Fibroblast of lung (primary cell): Measurements from ENCODE around the gene PALLD.

Experiments
- EZH2 ChIP-seq: IDR thresholded peaks from 2 replicates; pipeline ENCODE4 v1.5.1; 2012; ENCODE audit warnings: low read length, control low read depth, mild to moderate bottlenecking; ENCODE audit errors: missing control alignments
- TF ChIP-seq, protein P1 (sequence below), 2 donors: IDR thresholded peaks in 1 of 2; conservative IDR thresholded peaks in 1 of 2; 1 replicate in 1 of 2; 2 replicates in 1 of 2; pipeline ENCODE4 v1.5.1; 2011 to 2012; ENCODE audit warnings: low read length in 2 of 2, control low read depth in 1 of 2, inconsistent platforms in 1 of 2, low read depth in 1 of 2, mild to moderate bottlenecking in 1 of 2

DNA sequence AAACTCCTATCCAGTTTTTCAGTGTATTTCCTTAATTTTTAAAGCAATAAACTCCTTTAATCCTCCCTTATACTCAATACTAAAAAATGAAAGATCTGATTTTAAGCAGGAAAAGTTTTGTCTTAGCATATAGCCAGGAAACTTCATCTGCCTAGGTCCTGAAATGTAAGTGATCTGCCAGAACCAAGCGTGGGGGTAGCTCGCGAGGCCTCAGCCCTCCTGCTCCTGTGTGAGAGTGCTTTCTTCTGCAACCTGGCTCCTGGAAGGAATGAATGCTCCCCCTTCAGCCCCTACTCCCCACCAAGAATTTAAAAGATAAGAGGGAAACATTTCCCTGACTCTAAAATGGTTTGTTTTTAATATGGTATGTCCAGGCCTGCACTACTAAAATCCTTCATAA, 353.1 kb downstream of the PALLD start:
- TF ChIP-seq, protein P1, sequence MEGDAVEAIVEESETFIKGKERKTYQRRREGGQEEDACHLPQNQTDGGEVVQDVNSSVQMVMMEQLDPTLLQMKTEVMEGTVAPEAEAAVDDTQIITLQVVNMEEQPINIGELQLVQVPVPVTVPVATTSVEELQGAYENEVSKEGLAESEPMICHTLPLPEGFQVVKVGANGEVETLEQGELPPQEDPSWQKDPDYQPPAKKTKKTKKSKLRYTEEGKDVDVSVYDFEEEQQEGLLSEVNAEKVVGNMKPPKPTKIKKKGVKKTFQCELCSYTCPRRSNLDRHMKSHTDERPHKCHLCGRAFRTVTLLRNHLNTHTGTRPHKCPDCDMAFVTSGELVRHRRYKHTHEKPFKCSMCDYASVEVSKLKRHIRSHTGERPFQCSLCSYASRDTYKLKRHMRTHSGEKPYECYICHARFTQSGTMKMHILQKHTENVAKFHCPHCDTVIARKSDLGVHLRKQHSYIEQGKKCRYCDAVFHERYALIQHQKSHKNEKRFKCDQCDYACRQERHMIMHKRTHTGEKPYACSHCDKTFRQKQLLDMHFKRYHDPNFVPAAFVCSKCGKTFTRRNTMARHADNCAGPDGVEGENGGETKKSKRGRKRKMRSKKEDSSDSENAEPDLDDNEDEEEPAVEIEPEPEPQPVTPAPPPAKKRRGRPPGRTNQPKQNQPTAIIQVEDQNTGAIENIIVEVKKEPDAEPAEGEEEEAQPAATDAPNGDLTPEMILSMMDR (conservative IDR thresholded peaks at IDR 0.05 in 1 of 2, IDR thresholded peaks at IDR 0.05 in 1 of 2; ENCODE audit: low read depth in 1 of 2, low read length in 2 of 2) = no peak
- no peak for TF ChIP-seq EZH2
